Kidney (tissue), 14 donors: ENCODE measurements around the gene GALK2. TPM values are rescaled to one million over a fixed set of nuclear protein-coding genes. Genes with fewer than 3 reads are reported as not detected.

ENCODE experiments used
- DNase-seq, 5 donors: peaks; one replicate each; pipeline ENCODE4 v3.0.0-alpha.2; 2013 to 2020
- FAIRE-seq: peaks from 2 replicates; lab custom pipeline; 2012; peaks lifted over from hg19 to GRCh38; lab: Jason Lieb, UNC
- H3K27ac ChIP-seq, 2 donors: one replicate each; pipeline ENCODE4 v1.7.0; 2013; ENCODE audit warnings: low read depth in 2 of 2, low read length in 2 of 2, inconsistent platforms in 1 of 2
- H3K27me3 ChIP-seq: one replicate; pipeline ENCODE4 v1.7.1; 2013; ENCODE audit warnings: low read length, inconsistent platforms; ENCODE audit not compliant: control insufficient read depth, insufficient read depth
- H3K36me3 ChIP-seq, 3 donors: one replicate each; pipeline versions ENCODE4 v1.7.0 to v1.7.1; 2013; ENCODE audit warnings: low read length in 3 of 3, control low read depth in 1 of 3, inconsistent platforms in 1 of 3; ENCODE audit not compliant: insufficient read depth in 3 of 3, control insufficient read depth in 2 of 3
- H3K4me1 ChIP-seq, 3 donors: one replicate each; pipeline versions ENCODE4 v1.7.0 to v1.7.1; 2013; ENCODE audit warnings: low read length in 3 of 3, inconsistent platforms in 1 of 3, low read depth in 1 of 3; ENCODE audit not compliant: control insufficient read depth in 2 of 3, insufficient read depth in 2 of 3
- H3K4me3 ChIP-seq, 3 donors: one replicate each; pipeline versions ENCODE4 v1.7.0 to v1.8.1; 2013; ENCODE audit warnings: low read length in 3 of 3, control low read depth in 1 of 3, inconsistent platforms in 1 of 3
- H3K9ac ChIP-seq, 3 donors: one replicate each; pipeline versions ENCODE4 v1.7.0 to v1.7.1; 2013; ENCODE audit warnings: low read length in 3 of 3, control low read depth in 1 of 3, inconsistent platforms in 1 of 3
- H3K9me3 ChIP-seq, 3 donors: one replicate each; pipeline versions ENCODE4 v1.7.0 to v1.7.1; 2013; ENCODE audit warnings: low read length in 3 of 3, control low read depth in 1 of 3, inconsistent platforms in 1 of 3; ENCODE audit not compliant: control insufficient read depth in 2 of 3, insufficient read depth in 1 of 3
- intact Hi-C: fragments of 100-400 bp; cut with DNase I; formaldehyde crosslinking; loops from one replicate; pipeline ENCODE4 v1.11.1; 2022
- polyA plus RNA-seq: library from polyadenylated mRNA; stranded (reverse); fragments of 350-450 nt; fragmentation: Illumina TruSeq; extraction: RNeasy Lipid Tissue Mini Kit (QIAGEN cat#74804); gene quantifications from one replicate; pipeline ENCODE4 v1.2.3, GENCODE V29; 2014; ENCODE audit warnings: low read depth, low replicate concordance; ENCODE audit not compliant: insufficient read depth
- total RNA-seq: library from RNA; stranded (reverse); fragmentation: NEBNext Ultra II Directional; extraction: Animal tissue kit (Norgen Biotek cat#: 25700); gene quantifications from one replicate; pipeline ENCODE4 v1.2.1, GENCODE V29; 2021
- TF ChIP-seq, protein P1 (sequence below): IDR thresholded peaks from 3 replicates; pipeline ENCODE4 v1.5.1; 2012; ENCODE audit warnings: mild to moderate bottlenecking, moderate library complexity, borderline replicate concordance; ENCODE audit not compliant: insufficient read depth; ENCODE audit errors: extremely low read depth
- donor health status: control.
- donor health status: control.
- donor health status: control.
- donor health status: control.
- donor health status: control.
- donor health status: DM: yes; HTN: yes; CAD: no.
- donor health status: Normal renal cell carcinoma (clear cell type).

The GALK2 gene
- total and polyA plus RNA-seq, 2 donors from 2014 or later: 36.4 to 40.6 TPM

DNA sequence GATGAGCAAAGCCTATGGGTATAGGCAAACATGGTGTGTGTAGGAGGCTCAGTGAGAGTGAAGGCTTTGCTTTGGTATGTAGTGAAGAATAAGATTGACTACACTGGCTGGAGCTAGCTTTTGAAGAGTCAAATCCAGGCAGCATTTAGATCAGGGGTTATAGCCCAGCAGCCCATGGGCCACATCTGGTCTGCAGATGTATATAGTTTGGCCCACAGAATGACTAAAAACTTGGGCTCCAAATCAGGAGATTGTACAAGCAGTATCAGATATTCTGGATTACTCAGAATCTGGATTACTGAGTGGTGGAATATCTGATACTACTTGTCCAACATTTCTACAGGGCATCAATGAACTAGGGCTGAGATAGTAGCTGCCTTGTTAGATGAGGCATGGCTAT is 160.1 kb downstream of the GALK2 start:
- FAIRE-seq (no peak), DNase-seq (no peak)
- Histone ChIP-seq H3K9me3 (no peaks in the 10 kb centered on the region), H3K4me1 (no peaks in the 10 kb centered on the region), H3K4me3 (no peak overlapping the region), H3K27me3 (no peaks in the 10 kb centered on the region), H3K36me3 (peaks cover 0 to 3% (median 2%) of the 10 kb centered on the region in 3 donors), H3K9ac (no peak overlapping the region), H3K27ac (no peak overlapping the region)
- TF ChIP-seq, protein P1, sequence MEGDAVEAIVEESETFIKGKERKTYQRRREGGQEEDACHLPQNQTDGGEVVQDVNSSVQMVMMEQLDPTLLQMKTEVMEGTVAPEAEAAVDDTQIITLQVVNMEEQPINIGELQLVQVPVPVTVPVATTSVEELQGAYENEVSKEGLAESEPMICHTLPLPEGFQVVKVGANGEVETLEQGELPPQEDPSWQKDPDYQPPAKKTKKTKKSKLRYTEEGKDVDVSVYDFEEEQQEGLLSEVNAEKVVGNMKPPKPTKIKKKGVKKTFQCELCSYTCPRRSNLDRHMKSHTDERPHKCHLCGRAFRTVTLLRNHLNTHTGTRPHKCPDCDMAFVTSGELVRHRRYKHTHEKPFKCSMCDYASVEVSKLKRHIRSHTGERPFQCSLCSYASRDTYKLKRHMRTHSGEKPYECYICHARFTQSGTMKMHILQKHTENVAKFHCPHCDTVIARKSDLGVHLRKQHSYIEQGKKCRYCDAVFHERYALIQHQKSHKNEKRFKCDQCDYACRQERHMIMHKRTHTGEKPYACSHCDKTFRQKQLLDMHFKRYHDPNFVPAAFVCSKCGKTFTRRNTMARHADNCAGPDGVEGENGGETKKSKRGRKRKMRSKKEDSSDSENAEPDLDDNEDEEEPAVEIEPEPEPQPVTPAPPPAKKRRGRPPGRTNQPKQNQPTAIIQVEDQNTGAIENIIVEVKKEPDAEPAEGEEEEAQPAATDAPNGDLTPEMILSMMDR: no peak
- intact Hi-C loops: no loop called here

- TF ChIP-seq, protein P1: no peak
- no peak for DNase-seq
These were observed 161.4 kb downstream of the GALK2 start for GRCh38 chr15:49331442-49331841.

DNA sequence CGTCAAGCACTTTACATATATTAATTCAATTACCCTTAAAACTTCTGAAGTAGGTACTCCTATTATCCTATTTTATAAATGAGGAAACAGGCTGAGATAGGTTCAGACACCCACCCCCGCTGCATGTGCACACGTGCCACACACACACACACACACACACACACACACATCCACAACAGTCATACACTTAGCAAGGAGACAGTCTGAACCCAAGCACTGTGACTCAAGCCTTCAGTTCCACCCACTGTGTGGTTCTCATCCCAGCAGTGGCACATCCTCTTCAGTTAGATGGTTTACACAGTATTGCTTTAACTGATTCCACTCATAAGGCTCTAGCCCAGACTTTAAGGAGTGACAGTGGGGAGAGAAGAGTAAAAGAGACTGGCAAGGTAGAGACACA is 161.9 kb downstream of the GALK2 start:
- FAIRE-seq (no peak), DNase-seq (no peak)
- Histone ChIP-seq H3K9ac (no peak overlapping the region), H3K4me3 (no peak overlapping the region), H3K27ac (no peak overlapping the region), H3K27me3 (no peaks in the 10 kb centered on the region), H3K9me3 (no peaks in the 10 kb centered on the region), H3K36me3 (peaks cover 0 to 3% (median 2%) of the 10 kb centered on the region in 3 donors), H3K4me1 (no peaks in the 10 kb centered on the region)
- intact Hi-C loops: no loop called here
- TF ChIP-seq, protein P1: no peak

More at GRCh38 chr15:49331442-49331841, 161.4 kb downstream of the GALK2 start:
- no peak for FAIRE-seq
- Histone ChIP-seq H3K9ac (no peak overlapping the region), H3K36me3 (peaks cover 0 to 3% (median 2%) of the 10 kb centered on the region in 3 donors), H3K4me3 (no peak overlapping the region), H3K27me3 (no peaks in the 10 kb centered on the region), H3K4me1 (no peaks in the 10 kb centered on the region), H3K27ac (no peak overlapping the region), H3K9me3 (no peaks in the 10 kb centered on the region)
- intact Hi-C loops: no loop called here

DNA sequence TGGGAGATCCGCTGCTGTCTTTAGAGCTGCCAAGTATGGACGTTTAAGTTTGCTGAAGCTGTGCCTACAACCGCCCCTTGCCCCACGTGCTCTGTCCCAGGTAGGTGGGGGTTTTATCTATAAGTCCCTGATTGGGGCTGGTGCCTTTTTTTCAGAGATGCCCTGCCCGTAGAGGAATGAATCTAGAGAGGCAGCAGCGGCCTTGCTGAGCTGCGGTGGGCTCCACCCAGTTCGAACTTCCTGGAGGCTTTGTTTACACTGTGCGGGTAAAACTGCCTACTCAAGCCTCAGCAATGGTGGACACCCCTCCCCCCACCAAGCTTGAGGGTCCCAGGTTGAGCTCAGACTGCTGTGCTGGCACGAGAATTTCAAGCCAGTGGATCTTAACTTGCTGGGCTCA is 169.6 kb downstream of the GALK2 start:
- no peaks in the 10 kb centered on the region for H3K4me1 ChIP-seq
- H3K9ac ChIP-seq: no peak overlapping the region
- no peaks in the 10 kb centered on the region for H3K27me3 ChIP-seq
- H3K36me3 ChIP-seq: no peaks in the 10 kb centered on the region
- no peak overlapping the region for H3K4me3 ChIP-seq
- no peak overlapping the region for H3K27ac ChIP-seq
- no peak for FAIRE-seq
- peaks cover 0 to 4% (median 0%) of the 10 kb centered on the region in 3 donors for H3K9me3 ChIP-seq
- intact Hi-C loops: no loop called here
- DNase-seq: no peak
- TF ChIP-seq, protein P1: no peak
